Liver (tissue), 3 donors: ENCODE data around the gene PSORS1C1.

Experiments used
- ATF3 ChIP-seq: IDR thresholded peaks from 2 replicates; pipeline ENCODE4 v1.6.1; 2016; ENCODE audit warnings: antibody characterized with exemption
- YY1 ChIP-seq: IDR thresholded peaks from 2 replicates; pipeline ENCODE4 v1.6.1; 2016; ENCODE audit warnings: antibody characterized with exemption, mild to moderate bottlenecking
- TF ChIP-seq, protein P1 (sequence below): fragments of 150-350 bp; IDR thresholded peaks from 2 replicates; pipeline ENCODE4 v1.5.1; 2017; ENCODE audit warnings: improper control_type of control experiment, low read depth, low read length; ENCODE audit not compliant: missing input control
- donor health status: healthy.
- donor health status: healthy.

DNA sequence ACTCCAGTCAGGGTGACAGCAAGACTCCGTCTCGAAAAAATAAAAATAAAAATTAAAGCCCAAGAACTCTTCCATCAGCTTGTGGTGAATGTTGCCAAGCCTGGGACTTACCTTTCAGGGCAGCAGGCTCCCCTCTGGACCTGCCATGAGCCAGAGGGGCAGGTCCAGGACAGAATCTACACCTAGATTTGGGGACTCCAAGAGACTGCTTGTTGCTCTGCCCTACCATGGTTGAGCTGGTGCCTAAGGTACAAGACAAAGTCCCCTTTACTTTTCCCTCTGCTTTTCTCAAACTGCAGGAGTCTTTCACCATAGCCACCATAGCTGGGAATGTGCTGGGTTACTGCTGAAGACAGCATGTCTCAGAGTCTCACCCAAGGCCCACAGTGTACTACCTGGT is 11.5 kb upstream of the PSORS1C1 start:
- TF ChIP-seq ATF3 = no peak
- no peak for TF ChIP-seq YY1
- TF ChIP-seq, protein P1, sequence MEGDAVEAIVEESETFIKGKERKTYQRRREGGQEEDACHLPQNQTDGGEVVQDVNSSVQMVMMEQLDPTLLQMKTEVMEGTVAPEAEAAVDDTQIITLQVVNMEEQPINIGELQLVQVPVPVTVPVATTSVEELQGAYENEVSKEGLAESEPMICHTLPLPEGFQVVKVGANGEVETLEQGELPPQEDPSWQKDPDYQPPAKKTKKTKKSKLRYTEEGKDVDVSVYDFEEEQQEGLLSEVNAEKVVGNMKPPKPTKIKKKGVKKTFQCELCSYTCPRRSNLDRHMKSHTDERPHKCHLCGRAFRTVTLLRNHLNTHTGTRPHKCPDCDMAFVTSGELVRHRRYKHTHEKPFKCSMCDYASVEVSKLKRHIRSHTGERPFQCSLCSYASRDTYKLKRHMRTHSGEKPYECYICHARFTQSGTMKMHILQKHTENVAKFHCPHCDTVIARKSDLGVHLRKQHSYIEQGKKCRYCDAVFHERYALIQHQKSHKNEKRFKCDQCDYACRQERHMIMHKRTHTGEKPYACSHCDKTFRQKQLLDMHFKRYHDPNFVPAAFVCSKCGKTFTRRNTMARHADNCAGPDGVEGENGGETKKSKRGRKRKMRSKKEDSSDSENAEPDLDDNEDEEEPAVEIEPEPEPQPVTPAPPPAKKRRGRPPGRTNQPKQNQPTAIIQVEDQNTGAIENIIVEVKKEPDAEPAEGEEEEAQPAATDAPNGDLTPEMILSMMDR = no peak
